GM12801 (cell line): ENCODE data around the gene CRBN.

Experiments used
- CTCF ChIP-seq: IDR thresholded peaks from one replicate; pipeline ENCODE4 v1.5.1; 2011; ENCODE audit warnings: control low read depth; ENCODE audit not compliant: insufficient read length; ENCODE audit errors: extremely low read depth

Gene CRBN

DNA sequence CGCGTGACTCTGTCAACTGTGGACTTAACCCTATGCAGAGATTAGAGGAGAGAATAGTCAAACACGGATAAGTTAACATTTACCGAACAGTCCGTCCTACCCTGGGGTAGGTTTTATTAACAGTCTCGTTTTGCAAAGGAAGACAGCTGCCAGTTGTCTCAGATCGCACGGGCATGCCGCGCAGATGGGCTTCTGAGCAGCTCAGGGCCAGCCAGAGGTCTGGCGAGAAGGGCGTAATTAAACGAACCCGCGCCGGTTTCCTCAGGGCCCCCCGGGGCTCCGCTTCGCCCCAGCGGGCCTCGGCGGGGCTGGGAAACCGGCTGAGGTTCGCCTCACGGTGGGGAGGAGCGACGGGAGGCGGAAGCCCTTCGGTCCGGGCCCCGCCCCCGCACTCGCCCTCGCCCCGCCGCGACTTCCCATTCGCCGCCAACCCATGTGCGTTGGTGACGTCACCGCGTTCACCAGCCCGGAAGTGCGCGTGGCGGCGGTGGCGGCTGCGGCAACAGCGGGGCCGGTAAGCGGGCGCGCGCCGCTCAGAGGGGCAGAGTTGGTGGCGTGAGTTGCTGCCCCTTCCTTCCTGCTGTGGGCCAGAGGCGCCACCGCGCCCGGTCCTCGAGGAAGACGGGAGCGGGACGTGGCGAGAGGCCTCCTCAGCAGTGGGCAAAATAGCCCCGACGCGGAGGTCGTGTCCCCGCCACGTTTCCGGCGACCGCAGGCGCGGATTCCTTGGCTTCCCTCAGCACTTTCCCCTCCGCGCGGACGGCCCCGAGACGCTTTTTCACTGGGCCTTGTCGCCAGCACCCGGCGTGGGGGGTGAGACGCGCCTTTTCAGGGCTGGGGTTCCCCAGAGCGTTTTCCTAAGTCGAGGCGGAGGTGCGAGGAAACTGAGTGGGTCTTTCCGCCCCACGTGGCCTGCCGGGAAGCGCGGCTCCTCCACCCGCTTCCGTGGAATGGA, 52.7 kb downstream of the CRBN start, which contains the start of gene TRNT1:
Gene TRNT1 (plus strand): TSS at position 464 of the 955 bp plus-strand sequence. CDS start 2,101 bp downstream, outside the sequence.
- no peak for TF ChIP-seq CTCF

- TF ChIP-seq CTCF: no peak
Observed at GRCh38 chr3:3125977-3126376, 53.5 kb downstream of the CRBN start.

- no peak for TF ChIP-seq CTCF
Observed at GRCh38 chr3:3119393-3119851, 60.1 kb downstream of the CRBN start.

GRCh38 chr3:3117651-3118050, 61.8 kb downstream of the CRBN start:
- TF ChIP-seq CTCF: no peak

DNA sequence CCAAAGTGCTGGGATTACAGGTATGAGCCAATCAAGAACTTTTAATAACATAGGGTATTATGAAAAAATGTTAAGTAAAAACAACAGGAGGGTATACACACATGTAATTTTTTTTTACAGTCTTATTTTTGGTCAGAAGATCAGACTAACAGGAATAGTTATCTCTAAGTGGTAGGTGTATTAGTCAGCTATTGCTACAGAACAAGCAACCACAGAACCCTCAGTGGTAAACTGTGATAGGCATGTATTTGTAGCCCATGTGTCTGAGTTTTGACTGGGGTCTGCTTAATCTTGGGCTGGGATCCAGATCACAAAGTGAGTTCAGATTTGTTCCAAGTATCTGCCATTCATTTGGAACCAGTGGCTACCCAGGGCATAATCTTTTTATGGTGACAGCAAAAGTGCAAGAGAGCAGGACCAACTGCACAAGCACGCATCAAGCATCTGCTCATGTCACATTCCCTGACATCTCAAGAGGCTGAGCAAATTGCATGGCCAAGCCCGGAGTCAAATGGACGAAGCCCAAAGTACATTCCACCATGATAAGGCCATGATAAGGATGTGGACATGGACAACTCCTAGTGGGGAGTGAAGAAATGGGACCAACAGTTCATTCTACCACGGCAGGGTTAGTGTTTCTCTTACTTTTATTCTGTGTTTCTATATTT, 66.3 kb downstream of the CRBN start:
- no peak for TF ChIP-seq CTCF

DNA sequence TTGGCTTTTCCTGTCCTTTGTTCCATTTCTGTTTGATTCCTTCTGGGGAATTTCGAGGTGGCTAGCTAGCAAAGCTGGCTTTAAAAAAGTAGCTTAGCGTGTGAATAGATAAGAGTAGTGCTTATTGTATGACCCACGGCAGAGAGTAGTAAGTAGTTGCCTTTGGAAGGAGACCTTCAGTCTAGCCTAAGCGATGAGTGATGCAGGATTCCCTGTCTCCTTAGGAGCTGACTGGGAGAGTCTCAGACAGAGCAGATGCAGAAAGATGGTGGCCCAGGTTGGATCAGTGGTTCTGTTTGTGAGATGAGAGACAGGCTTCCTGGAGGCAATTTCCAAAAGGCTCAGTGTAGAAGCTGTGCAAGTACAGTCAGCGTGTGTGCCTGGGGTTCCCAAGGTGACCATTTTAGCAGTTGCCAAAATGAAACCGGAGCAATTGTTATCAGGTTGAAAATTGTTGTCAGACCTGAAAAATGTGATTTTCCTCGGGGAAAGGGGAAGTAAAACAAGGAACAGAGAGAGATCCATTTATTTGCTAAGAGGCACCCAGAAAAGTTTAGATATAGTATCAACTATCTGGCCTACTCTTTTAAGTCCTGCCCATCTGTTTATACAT, 68.6 kb downstream of the CRBN start:
- TF ChIP-seq CTCF: no peak

DNA sequence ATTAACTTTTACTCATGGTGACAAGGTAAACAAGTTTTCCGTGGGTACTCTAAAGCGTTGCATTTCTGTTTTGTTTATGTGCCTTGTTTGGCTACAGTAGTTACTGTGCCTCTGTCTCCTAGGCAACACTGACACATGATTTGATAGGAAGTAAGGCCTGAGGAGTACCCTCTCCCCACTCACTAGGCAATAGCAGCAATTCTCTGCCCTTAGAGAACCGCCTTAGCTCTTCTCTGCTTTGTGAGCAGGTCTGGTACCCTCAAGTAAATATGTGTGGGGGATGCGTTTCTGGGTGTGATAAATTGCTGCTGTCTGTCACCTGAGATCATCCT, 69.2 kb downstream of the CRBN start, which contains the start of gene IL5RA:
Gene IL5RA (minus strand): TSS at position 76 of the 332 bp plus-strand sequence. CDS start 5,390 bp downstream, outside the sequence.
- TF ChIP-seq CTCF: no peak
